ENCODE results near the gene PARD3B.

PARD3B gene

DNA sequence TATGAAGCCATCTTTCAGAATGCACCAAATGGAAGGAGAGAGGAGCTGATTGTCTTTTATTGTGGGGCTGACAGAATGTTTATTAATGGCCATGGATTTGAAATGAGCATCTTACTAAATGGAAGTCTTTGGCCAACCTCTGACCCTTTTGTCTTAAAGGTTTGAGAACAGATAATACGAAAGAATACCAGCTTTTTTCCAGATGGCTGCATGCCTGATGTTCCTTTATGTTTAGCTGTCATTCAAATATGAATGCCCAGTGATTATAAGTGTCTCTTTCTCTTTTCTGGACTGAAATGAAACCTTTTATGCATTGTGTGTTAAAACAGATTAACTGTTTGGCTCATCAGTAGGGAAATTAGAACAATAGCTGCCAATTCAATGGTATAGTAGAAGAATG, 46.0 kb downstream of the PARD3B start:
- peak; percentile 52 for DNase-seq

DNA sequence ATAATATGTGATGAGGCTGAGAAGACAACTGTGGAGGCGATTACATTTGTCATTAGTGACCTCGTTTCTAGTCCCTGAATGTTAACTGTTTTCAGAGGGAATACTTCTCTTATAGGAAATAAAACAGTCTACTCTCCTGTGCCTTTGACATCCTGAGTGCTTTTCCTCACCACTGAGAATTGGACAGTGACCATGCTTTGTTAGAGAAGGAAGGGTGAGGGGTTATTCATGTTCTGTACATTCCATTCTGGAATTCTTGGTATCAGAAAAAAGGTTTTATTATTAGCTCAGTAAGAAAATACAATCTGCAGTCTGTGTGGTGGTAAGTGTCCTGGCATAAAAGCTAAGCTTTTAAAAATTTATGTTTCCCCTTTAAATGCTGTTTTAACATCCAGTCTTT, 58.8 kb downstream of the PARD3B start:
- no peak for DNase-seq

DNA sequence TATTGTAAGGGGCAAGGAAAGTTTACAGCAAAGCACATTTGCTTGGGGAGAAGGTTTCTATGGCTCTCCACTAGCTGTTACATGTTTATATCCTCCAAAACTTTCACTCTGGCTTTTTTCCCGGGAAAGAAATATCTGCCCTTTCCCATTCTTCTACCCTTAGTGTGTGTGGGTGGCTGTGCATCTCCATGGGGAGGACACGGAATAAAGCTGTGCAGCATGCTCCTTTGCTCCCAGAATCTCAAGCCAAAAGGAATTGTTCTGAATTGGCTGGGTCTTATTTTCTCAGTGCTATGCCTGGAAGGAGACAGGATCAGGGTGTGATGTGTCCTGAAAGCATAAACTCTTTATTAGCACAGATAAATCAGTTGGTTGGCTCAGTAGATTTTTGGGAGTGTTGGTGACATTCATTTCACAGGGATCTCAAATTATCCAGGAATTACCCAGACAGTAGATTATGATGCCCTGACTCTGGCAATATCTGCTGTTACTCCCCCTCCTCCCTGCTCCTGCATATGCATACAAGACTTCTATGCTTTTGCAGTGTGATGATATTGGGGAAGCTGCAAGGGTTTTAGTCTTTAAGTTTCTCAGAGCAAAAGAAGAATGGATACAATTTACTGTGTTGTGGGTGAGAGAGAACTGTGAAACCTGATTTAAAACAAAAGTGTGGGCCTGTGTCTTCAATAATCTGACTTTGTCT, 63.1 kb downstream of the PARD3B start:
- no peak for DNase-seq

DNA sequence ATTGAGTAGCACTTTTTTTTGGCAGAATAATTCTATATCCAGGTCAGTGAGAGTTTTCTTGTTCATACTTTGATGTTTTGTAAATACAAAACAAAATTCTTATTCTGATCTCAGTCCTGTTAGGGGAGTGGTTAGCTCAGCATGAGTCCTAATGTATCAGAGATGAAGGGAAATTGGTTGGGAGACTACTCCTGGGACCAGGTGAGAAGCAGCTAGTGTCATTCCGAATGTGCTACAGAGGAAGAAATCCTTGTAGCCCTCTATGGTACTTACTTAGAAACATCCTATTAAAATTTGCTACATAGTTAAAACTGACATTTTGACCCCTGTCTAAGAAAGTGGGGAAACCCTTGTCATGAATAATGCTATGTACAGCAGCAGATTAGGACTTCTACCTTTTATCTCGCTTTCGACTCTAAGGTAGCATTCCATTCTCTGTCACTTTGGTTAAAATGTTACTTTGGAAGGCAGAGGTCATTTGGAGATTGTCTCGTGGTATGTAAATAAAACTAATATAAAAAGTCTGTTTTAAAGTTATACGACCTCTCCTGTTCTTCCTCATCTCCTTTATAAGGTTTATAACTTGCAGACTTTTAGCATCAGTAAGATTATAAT, 65.8 kb downstream of the PARD3B start:
- no peak for DNase-seq

DNA sequence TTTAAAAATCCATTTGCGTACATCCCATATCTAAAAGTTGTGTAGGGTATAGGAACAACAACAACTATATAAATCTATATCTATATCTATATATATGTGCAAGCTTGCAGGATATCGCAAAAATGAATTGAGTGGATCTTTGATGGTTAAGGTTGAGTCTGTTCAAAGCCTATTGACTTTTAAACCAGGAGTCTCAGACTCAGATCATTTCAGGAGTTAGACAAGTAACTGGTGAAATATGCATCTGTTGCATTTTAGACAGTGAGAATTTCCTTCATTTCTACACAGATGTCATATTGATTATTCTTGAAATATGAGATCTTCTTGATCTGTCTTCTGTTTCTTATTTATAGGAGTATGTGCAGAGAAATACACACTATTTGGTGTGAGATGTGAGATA, 66.5 kb downstream of the PARD3B start:
- no peak for DNase-seq

DNA sequence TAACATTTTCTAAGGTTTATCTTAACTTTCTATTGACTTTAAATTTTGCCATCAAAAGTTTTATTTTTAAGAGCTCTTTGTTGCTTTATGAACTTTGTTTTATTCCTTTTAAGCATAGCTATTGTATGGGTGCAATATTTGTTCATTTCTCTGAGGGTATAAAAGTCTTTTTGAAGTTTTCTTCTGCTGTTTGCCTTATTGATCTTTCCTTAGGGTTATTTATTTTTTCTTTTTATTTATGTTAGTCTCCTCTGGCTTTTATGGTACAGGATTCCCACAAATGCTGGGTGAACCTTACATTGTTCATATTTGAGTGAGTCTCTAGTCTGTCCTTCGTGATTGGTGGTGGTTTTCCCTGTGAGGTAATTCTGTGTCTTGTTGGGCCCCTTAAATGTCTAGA, 68.4 kb downstream of the PARD3B start:
- no peak for DNase-seq

DNA sequence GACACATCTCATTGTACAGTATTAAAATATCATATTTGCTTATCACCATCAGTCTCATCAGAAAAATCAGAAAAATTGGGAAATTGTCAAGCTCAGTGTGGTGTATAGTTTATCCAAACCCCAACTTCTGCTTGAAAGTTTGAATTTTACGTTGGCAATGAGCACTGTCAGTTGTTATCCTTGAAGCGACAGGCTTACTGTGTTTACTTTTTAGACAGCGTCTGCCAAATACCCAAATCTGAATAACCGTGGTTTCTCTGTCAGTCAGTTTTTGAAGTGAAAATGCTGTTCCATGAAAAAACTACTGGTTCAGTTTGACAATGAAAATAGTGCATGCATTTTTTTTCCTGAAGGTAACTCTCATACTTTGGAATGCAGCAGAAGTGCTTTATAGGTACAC, 70.2 kb downstream of the PARD3B start:
- DNase-seq = no peak

DNA sequence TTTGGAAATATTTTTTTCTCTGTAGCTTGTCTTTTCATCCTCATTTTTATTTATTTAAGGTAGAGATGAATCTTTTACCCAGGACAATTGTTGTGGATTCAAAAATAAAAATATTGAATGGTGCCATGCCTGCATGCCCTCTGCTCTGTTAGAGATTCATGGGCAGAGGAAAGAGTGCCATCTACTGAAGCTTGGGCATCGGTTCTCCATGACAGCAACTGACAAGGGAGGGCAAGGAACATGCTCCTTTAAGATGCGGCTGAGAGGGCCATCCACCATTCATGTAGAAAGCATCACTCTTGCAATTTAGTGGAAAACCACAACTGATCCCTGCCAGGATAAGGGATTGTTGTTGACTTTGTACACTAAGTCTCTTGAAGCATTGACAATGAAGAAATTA, 79.9 kb downstream of the PARD3B start:
- DNase-seq = peak; percentile 52

DNA sequence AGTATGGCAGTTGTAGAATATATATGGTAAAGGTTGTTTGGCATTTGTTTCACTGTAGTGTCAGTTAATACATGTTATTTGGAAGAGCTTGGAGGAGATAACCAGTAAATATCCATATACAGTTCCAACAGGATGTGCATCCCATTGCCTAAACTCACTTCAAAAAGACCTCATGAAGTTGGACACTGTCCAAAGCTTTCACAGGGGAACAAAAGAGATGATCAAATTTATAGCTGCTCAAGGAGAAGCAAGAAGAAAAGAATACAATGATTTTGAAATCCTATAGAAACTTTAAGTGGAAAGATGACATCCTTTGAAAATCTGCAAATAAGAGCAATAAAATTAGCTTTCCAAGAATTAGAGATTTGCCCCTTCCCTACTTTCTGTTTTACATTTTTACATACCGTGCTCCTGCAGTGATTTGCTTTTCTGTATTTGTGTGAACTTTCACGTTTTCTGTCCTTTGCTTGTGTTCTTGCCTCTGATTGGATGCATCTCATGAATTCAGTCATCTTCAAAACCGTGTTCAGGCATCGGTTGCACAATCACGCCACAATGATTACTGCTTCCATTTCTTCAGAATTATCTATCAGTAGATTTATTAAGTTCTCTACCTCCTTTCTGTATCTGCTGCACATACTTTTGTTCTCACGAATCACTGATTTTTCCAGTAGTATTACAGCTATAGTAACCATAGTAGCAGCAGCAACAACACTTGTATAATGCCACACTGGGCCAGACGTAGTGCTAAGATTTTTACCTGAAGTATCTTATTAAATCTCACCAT, 83.8 kb downstream of the PARD3B start:
- DNase-seq = peak; percentile 49

DNA sequence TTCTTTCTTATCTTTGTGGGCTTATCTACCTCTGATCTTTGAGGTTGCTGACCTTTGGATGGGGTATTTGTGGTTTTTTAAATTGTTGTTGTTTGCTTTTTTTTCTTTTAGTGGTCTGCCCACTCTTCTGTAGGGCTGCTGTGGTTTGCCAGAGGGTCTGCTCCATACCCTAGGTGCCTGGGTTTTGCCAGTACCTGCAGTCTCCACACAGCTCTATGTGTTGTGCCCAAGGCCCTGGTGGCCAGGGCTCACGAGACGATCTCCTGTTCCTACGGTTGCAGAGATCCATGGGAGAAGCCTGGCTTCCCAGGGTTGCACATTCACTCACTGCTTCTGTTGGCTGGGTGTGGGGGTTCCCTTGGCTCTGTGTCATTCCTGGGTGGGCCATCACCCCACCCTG, 87.1 kb downstream of the PARD3B start:
- DNase-seq = no peak

DNA sequence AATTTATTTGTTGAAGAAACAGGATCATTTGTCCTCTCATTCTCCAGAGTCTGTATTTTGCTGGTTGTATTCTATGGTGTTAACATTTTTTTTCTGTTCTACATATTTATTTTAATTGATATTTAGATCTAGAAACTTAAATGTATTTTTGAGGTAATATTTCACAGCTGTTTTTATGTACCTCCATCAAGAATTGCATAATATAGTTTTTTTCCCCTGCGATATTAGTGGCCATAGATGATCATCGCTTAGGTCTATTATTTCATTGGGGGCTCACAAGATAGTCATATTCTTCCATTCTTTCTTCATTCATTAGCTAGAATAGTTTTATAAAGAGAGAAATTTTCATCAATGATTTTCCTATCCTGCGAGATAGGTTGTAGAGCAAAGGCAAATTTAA, 89.3 kb downstream of the PARD3B start:
- no peak for DNase-seq

DNA sequence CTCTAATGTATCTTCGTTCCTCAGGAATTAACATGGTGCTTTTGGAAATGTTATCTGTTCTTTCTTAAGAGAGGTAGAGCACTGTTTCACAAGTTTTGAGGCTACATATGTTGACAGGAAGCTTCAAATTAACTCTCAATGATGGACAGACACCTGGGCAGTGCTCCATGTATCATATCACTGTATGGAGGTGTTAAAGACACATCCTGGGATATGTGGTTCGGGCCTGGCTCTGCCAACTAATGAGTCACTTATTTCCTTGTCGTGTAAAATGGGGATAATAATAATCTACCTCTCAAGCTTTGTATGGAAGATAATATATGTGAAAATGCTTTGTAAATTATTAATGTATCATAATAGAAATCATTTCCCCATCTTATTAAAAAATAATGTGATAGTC, 90.2 kb downstream of the PARD3B start:
- DNase-seq = no peak

DNA sequence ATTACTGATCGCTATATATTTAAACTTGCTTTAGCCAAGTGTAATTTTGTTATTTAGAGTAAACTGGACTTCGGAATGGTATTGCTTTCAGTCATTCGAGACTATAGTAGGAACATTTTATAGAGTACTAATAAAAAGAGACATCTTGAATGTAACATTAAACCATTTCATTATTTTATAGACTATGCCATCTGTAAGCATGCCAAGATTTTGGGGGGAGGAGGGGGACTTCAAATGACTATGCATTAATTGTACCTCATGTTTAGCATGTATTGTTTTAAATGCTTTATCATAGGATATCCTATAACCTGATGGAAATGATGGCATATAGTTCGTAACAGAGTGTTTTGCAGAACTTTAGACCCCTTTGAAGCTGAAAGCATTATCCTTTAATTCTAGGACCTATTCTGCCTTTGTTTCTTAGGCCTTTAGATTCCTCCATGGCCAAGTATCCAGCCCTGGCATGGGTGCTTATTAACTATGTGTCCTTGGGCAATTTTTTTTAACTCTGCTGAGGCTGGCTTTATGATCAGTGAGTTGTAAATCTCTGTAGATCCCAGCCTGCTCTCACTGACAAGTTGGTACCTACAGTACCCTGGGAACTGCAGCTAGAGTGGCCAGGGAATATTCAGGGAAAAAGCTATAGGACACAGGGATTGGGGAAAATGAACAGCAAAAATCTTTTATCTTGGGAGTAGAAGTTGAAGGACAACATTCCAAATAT, 93.4 kb downstream of the PARD3B start:
- DNase-seq = peak; percentile 15

DNA sequence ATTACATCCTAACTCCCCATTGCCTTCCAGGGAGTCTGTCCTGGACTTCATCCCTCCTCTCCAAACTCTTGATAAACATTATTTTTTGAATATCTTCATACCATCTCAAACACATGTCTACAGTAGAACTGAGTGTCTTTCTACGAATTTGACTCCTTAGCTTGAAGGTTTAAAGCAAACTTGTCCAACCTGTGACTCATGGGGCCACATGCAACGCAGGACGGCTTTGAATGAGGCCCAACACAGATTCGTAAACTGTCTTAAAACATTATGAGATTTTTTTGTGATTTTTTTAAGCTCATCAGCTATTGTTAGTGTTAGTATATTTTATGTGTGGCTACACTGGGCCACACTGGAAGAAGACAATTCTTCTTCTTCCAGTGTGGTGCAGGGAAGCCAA, 98.1 kb downstream of the PARD3B start:
- no peak for DNase-seq

DNA sequence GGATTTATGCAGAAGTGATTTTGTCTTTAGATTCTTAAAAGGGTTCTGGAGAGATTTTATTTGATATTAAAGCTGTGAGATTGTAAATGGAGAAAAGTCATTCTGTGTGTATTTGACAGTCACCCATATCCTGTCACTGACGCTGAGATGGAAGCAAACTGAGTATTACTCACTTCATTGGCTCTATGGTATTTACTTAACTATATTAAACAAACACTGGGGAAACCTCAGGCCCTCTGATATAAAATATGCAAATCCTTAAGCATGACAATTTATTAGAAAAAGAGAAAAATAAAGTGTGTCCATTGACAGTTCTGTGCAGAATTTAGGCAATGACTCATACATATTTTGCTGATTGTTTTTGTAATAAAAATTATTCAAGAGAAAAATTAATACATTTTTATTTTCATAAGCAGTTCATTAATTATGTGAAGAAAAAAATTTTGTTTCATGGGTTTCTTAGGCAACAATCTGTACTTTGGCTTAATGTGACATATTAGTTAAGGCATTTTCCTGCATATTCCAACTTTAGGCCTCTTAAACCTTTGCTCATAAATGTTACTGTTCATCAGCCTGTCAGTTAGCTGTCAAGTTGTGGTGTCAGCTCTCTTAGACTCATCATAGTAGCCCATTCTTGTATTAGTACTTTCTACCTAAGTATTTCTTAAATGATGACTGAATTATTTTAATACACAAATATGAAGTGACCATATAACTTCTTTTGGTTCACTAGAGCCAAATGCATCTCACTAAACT, 99.9 kb downstream of the PARD3B start:
- DNase-seq = peak; percentile 11

DNA sequence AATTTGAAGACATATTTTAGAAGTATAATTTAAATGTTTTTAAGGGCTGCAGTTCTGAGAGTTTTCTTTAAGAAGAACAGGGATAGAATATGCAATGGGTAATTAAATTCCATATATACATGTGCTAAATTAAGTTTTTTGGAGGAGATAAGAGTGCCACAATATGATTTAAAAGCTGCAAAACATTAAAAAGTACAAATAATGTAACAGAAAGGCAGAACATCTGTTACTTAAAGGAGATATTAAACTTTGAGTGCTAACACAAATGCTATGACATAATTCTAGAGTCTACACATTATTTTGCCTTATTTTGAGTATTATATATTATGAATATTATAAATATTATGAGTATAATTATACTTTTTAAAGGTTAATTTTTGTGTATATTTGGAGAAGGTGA, 102.4 kb downstream of the PARD3B start:
- DNase-seq = no peak

DNA sequence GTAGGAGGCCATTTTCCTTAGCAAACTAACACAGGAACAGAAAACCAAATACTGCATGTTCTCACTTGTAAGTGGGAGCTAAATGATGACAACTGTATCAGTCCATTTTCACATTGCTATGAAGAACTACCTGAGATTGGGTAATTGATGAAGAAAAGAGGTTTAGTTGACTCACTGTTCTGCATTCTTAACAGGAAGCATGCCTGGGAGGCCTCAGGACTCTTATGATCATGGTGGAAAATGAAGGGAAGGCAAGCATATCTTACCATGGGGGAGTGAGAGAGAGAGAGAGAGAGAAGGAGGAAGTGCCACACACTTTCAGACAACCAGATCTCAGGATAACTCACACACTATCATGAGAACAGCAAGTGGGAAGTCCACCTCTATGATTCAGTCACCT, 105.3 kb downstream of the PARD3B start:
- DNase-seq = no peak

DNA sequence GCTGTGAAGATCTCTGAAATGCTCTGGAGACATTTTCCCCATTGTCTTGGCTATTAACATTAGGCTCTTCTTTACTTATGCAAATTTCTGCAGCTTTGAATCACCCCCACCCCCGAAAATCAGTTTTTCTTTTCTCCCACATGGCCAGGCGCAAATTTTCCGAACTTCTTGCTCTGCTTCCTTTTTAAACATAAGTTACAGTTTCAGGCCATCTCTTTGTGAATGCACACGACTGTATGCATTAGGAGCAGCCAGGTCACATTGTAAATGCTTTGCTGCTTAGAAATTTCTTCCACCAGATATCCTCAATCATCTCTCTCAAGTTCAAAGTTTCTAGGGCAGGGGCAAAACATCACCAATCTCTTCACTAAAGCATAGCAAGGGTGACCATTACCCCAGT, 106.8 kb downstream of the PARD3B start:
- no peak for DNase-seq

DNA sequence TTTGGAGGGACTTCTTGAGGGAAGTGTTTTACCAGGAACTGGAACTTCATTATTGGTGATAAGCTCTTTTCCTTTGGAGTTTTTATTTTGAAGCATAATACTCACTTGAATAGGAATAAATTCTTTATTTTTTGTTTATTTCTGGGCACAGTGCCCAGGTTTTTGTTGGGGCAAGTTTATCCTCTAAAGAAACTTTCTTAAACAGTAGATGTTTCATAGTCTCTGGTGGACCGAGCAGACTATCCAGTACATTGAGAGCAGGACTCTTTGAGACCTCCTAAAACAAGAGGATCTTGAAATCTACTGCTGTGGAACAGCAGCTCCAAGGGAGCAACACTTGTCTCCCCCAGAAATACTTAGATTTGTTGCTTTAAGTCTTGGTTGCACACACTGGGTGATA, 109.4 kb downstream of the PARD3B start:
- no peak for DNase-seq

DNA sequence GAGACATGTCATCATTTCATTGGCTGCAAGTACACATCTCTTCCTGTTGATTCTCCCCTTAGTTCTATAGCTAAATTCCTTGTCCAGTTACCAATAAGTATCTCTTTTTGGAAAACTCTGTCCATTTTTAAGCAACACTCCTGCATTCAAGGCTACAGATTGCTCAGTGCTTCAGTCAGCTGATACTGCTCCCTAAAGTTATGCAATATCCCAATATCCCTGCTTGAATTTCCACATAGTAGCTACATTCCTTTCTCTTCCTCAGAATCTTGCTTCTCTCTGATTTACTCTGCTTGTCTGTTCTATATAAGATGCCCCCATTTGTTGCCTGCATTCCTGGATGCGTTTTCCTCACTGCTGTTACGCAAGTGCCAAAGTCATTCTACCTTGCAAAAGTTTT, 109.8 kb downstream of the PARD3B start:
- DNase-seq = no peak

DNA sequence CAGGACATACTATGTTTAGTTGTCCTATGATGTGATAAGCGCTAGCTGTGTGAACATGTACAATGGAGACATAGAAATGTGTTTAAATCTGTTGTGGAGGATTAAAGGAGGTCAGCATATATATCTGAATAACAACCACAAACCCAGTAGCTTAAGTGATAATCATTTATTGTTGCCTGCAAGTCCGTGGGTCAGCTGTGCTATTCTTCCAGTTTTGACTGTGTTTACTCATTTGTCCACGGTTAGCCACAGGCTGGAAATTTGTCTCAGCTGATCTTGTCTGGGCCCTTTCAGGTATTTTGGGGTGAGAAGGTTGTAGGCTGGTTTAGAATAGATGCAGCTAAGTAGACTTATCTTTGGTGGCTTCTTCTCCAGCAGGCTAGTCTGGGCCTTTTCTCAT, 110.4 kb downstream of the PARD3B start:
- DNase-seq = no peak

DNA sequence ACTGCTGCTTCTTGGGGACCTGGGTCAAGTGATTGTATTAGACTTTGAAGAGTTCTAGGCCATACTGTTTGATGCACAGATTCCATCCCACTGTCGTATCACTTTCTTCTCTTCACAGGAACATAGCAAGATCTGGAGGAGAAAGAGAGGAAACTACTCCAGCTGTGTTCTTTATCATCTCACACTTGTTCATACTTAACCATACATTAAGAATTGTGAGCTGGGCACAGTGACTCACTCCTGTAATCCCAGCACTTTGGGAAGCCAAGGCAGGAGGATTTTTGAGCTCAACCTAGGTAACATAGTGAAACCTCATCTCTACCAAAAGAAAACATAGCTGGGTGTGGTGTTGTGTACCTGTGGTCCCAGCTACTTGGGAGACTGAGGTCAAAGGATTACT, 111.7 kb downstream of the PARD3B start:
- no peak for DNase-seq

DNA sequence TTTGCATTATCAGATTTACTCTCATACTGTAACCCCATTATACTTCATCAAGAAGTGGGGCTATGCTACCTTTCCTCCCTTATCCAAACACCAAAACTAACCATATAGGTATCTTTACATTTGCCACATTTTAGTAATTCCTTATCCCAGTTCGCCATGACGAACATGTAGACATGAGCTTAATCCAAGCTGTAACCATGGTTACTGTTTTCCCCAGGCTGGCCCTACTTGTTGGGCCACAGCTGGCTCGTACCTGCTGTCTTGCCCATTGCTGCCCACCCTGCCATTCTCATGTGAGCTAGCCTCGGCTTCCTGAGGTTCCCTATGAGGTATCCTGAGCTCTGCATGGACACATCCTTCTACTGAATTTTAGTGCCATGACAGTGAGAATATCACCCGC, 117.7 kb downstream of the PARD3B start:
- no peak for DNase-seq

Data from NCI-H69 (cell line).